HG03565 (cell line): ENCODE results near the gene RBL1.

Source experiments
- ATAC-seq: cut with Tn5 transposase; IDR thresholded peaks from one replicate; pipeline ENCODE4 v1.9.1; 2021; ENCODE audit warnings: mild to moderate bottlenecking, moderate library complexity; ENCODE audit not compliant: unreplicated experiment

Gene RBL1

DNA sequence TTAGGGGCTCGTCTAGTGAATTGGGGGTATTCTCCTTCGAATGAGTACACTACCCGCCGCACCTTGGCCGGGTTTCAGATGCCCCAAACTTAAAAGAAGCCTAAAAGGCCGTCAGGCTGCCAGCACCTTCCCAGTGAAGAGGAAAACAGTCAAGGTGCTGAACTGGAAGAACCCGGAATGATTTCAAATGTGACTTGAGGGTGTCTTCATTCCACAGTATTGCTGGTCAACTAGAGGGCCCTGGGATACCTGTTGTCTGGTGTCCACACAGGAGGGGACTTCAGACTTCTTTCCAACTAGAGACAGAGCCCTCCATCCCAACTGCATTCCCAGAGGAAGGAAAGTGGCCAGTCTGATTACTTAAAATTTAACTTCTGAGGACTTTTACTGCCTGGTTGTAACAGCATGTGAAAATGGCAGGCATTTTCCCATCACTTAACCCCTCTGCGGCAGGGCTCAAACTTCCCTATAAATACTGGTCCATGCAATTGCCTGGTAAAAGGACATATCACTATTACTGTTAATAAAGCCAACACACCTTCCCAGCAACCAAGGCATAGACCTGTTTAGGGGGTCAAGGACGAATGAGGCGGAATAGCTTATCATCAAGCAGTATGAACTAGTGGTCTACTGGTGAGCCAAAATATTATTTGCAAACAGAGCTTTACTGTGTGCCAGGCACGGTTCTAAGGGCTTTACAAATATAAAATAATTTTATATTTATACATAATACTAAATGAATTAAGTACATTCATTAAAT lies 143.6 kb downstream of the RBL1 start:
- ATAC-seq, result no peak

DNA sequence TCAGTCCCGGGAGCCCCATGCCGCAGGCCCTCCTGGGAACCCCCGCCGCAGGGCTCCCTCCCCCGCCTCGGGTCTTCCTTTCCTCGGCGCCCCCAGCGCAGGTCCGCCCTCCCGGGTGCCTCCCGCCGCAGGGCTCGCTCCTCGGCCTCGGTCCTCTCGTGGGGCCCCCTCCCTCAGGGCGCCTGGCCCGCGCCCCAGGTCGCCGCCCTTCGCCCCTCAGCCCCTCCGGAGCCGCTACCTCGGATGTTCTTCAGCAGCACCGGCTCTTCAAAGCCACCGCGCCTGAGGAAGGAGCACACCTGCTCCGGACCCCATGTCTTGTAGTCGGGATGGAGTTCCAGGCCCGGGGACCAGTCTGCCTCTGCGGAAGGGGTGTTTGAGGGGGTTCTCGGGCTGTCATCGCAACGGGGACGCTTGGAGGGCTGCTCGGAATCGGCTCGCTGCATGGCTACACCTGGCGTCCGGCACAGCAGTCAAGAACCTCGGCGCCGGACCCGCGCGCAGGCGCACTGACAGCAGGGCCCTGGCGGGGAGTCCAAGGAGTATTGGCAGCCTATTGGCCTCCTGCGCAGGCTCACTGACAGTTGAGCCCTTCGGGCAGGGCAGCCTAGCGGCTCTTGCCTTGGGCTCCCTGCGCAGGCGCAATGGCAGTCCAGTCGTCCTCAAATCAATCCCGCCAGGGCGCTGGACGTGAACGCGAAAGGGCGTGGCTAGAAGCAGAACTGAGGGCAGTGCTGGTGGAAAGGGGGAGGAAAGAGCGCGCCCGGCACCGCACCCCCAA lies 144.4 kb downstream of the RBL1 start, which contains the start of gene SAMHD1:
TSS of gene SAMHD1 (minus strand) at position 511 of the 781 bp plus-strand sequence. CDS start at position 446, 65 bp downstream.
- peak; percentile 92 for ATAC-seq

DNA sequence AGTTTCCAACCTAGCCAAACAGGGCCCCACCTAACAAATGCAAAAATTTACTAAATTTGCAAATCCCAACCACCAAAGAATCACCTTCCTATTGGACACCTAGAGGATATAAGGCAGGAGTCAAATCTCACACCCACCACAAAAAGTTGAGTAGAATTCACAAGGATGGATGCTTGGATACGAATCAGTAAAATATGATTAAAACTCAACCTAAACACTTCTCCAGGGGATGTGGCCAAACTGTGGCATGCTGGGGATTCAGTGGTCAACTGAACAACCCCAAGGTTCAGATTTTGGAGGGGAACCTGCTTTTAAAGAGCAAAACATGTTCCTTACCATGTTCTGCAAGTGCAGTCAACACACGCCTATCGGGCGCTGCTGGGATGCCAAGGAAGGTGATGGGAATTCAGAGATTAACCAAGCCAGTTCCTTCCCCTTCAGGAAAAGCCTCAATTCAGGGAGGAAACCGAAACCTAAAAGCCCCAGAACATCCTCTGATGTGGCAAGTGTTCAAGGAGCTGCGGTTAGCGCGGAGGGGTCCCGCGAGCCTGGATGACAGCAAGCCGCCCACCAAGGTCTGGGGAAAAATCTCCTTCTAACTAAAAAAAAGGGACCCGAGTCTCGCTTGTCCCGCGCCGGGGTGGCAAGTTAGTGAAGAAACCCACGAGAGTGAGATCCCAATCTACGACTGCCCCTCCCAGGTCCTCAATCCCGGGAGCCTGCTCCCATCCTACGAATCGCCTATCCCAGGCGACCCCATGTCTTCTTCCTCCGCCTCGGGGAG lies 145.2 kb downstream of the RBL1 start:
- no peak for ATAC-seq
